Body of pancreas (tissue), 4 donors: Measurements from ENCODE around the gene CSDE1. TPM values are rescaled to one million over a fixed set of nuclear protein-coding genes. Genes with fewer than 3 reads are reported as not detected.

ENCODE experiments used
- ATAC-seq: fragments of 150-250 bp; one replicate; pipeline ENCODE4 v1.9.1; 2016
- DNase-seq, 4 donors: peaks; one replicate each; pipeline ENCODE4 v3.0.0-alpha.2; 2019
- H3K27ac ChIP-seq, 4 donors: fragments of 200-600 bp; sonication (generic); 1 replicate in 3 of 4; 2 replicates in 1 of 4; pipeline versions ENCODE4 v1.5.1 to v1.6.1; 2016 to 2019; ENCODE audit warnings: mild to moderate bottlenecking in 1 of 4, mixed read lengths in 1 of 4, moderate library complexity in 1 of 4
- H3K27me3 ChIP-seq, 2 donors: fragments of 200-600 bp; sonication (generic); one replicate each; pipeline ENCODE4 v1.6.0; 2016; ENCODE audit warnings: mild to moderate bottlenecking in 1 of 2
- H3K36me3 ChIP-seq, 2 donors: fragments of 200-600 bp; sonication (generic); replicated peaks in 1 of 2; 2 replicates each; pipeline ENCODE4 v1.5.1; 2016; ENCODE audit warnings: low read depth in 2 of 2; ENCODE audit not compliant: insufficient read depth in 1 of 2
- H3K4me1 ChIP-seq: fragments of 200-600 bp; sonication (generic); one replicate; pipeline ENCODE4 v1.6.0; 2016
- H3K4me3 ChIP-seq, 2 donors: fragments of 200-600 bp; sonication (generic); 1 replicate in 1 of 2; 2 replicates in 1 of 2; pipeline ENCODE4 v1.5.1; 2016 to 2019
- H3K9me3 ChIP-seq, 3 donors: fragments of 200-600 bp; sonication (generic); 1 replicate in 2 of 3; 2 replicates in 1 of 3; pipeline ENCODE4 v1.5.1; 2016
- POLR2A ChIP-seq, 3 donors: fragments of 450-650 bp; IDR thresholded peaks; one replicate each; pipeline ENCODE4 v1.6.1; 2016; ENCODE audit warnings: antibody characterized with exemption in 3 of 3, mild to moderate bottlenecking in 2 of 3
- WGBS, 2 donors: methylation state at CpG; one replicate each; pipeline ENCODE4 v1.1.5; 2017; 5-methylcytosine and 5-hydroxymethylcytosine counted together
- intact Hi-C: fragments of 100-400 bp; cut with DNase I; formaldehyde crosslinking; loops from one replicate; pipeline ENCODE4 v1.15.1; 2023
- total RNA-seq, 2 donors: library from RNA; depleted of rRNA; stranded (reverse); fragments of >200 nt; gene quantifications; one replicate each; pipeline ENCODE4 v1.1.0, GENCODE V29; 2016
- TF ChIP-seq, protein P1 (sequence below), 7 experiments: fragments of 450-650 bp in 4 of 7; fragments of 200-600 bp in 3 of 7; sonication (generic) in 3 of 7; IDR thresholded peaks; one replicate each; pipeline ENCODE4 v1.5.1; 2016 to 2019; ENCODE audit warnings: antibody characterized with exemption in 7 of 7

The CSDE1 gene
- total RNA-seq, 2 donors from 2014 or later: 138 to 221 TPM

DNA sequence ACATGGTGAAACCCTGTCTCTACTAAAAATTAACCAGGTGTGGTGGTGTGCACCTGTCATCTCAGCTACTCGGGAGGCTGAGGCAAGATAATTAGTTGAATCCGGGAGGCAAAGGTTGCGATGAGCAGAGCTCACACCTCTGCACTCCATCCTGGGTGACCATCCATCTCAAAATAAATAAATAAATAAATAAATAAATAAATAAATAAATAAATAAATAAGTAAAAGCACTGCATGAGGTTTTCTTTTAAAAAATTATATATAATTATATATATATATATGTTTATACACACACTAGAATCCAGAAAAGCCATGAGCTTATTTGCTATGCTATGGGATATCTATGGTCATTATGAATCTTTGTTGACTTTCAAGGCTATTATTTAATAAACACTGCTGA lies 64.8 kb downstream of the CSDE1 start:
- no peak overlapping the region for H3K4me3 ChIP-seq

DNA sequence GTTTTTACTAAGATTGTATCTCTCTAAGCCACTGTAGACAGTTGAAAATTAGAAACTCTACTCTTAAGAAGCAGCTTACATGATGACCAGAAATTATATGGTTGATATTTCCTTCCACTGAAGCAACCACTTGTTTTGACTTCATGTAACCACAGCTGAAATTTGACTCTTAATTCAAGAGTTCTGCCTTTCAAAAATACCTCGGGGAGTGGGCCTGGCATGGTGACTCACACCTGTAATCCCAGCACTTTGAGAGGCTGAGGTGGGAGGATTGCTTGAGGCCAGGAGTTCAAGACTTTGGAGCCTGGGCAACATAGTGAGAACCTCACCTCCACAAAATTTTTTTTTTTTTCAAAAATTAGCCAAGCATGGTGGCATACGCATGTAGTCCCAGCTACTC lies 66.7 kb downstream of the CSDE1 start:
- H3K27ac ChIP-seq: no peak overlapping the region
- H3K9me3 ChIP-seq: no peaks in the 10 kb centered on the region
- intact Hi-C loops: no loop called here
- H3K36me3 ChIP-seq: no peaks in the 10 kb centered on the region
- WGBS, 2 donors: 71 to 88% methylated on average over 2 of the region's 2 CpGs
- DNase-seq (no peak), ATAC-seq (no peak)
- H3K4me1 ChIP-seq: no peaks in the 10 kb centered on the region
- no peaks in the 10 kb centered on the region for H3K27me3 ChIP-seq
- TF ChIP-seq POLR2A (IDR thresholded peaks at IDR 0.05): no peak
- TF ChIP-seq, protein P1, sequence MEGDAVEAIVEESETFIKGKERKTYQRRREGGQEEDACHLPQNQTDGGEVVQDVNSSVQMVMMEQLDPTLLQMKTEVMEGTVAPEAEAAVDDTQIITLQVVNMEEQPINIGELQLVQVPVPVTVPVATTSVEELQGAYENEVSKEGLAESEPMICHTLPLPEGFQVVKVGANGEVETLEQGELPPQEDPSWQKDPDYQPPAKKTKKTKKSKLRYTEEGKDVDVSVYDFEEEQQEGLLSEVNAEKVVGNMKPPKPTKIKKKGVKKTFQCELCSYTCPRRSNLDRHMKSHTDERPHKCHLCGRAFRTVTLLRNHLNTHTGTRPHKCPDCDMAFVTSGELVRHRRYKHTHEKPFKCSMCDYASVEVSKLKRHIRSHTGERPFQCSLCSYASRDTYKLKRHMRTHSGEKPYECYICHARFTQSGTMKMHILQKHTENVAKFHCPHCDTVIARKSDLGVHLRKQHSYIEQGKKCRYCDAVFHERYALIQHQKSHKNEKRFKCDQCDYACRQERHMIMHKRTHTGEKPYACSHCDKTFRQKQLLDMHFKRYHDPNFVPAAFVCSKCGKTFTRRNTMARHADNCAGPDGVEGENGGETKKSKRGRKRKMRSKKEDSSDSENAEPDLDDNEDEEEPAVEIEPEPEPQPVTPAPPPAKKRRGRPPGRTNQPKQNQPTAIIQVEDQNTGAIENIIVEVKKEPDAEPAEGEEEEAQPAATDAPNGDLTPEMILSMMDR (IDR thresholded peaks at IDR 0.05): no peak
- no peak overlapping the region for H3K4me3 ChIP-seq

More for the DNA sequence above, 64.8 kb downstream of the CSDE1 start:
- WGBS, 2 donors: 82 to 84% methylated on average over 3 of the region's 3 CpGs
- Histone ChIP-seq H3K27ac (no peak overlapping the region), H3K36me3 (no peaks in the 10 kb centered on the region), H3K9me3 (no peaks in the 10 kb centered on the region), H3K27me3 (no peaks in the 10 kb centered on the region), H3K4me1 (no peaks in the 10 kb centered on the region)
- intact Hi-C loops: no loop called here
- ATAC-seq (no peak), DNase-seq (no peak)
- TF ChIP-seq, protein P1 (IDR thresholded peaks at IDR 0.05): no peak

DNA sequence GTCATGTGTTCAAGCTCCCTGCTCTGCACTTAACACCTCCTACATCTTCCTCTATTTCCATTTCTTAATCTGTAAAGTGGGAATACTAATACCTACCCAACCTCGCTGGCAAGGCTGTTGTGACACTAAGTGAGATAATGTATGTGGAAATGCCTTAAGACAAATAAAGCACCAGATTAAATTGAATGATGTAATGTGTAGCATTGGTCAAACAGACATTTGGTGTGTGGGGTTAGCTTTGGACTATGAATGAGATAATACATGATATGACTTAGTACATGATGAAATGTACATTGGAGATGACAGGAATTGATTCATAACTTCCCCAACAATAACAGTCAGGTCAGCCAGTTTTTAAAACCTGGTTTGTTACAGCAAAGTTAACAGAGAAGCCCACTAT lies 67.6 kb downstream of the CSDE1 start:
- Histone ChIP-seq H3K27ac (no peak overlapping the region), H3K27me3 (no peaks in the 10 kb centered on the region), H3K9me3 (no peaks in the 10 kb centered on the region), H3K36me3 (no peaks in the 10 kb centered on the region), H3K4me3 (no peak overlapping the region), H3K4me1 (no peaks in the 10 kb centered on the region)
- ATAC-seq: no peak
- TF ChIP-seq, protein P1 (IDR thresholded peaks at IDR 0.05): no peak
- no peak for TF ChIP-seq POLR2A (IDR thresholded peaks at IDR 0.05)
- DNase-seq: no peak
- WGBS, 2 donors: 39 to 57% methylated on average over 1 of the region's 1 CpG
- intact Hi-C loops: no loop called here

DNA sequence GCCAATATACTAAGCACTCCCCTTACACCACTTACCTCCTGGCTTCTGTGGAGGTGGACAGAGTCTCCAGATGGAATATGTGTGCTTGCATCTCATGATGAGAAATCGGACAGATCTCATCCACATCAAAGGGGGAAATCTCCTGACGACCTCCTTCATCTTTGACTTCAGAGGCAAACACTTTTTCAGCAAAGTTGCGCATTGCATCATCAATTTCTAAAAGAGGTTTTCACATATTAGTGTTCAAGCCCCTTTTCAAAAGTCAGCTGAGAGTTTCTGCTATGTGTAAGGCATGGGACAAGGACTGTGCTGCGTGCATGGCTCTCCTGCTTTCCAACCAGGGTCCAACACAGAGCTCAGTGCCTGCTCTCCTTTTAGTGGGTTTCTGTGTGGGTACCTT lies 69.3 kb downstream of the CSDE1 start:
- TF ChIP-seq POLR2A (IDR thresholded peaks at IDR 0.05): no peak
- TF ChIP-seq, protein P1 (IDR thresholded peaks at IDR 0.05): no peak
- Histone ChIP-seq H3K9me3 (no peaks in the 10 kb centered on the region), H3K36me3 (no peaks in the 10 kb centered on the region), H3K27ac (no peak overlapping the region), H3K4me3 (no peak overlapping the region), H3K4me1 (no peaks in the 10 kb centered on the region), H3K27me3 (no peaks in the 10 kb centered on the region)
- DNase-seq: no peak
- no peak for ATAC-seq
- WGBS, 2 donors: 61 to 68% methylated on average over 4 of the region's 4 CpGs
- intact Hi-C loops: no loop called here

DNA sequence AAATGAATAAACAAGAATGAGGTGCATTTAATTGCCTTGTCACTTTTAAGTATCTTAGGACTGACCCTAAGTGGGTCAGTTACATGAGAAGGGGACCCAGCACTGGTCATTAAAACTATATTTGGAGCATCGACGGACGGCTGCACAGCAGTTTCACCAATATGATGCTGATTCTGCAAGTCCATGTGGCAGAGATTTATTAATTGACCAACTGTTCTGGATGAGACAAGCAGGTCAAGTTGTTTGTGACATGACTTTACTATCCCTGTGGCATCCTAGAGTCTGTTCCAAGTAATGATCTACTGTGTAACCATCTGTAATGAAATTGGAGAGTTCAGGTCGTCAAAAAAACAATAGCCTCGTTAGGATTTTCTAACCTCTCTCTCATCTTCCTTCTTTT lies 71.9 kb downstream of the CSDE1 start:
- no peak overlapping the region for H3K4me3 ChIP-seq
- H3K27me3 ChIP-seq: no peaks in the 10 kb centered on the region
- WGBS, 2 donors: 63 to 71% methylated on average over 5 of the region's 5 CpGs
- H3K9me3 ChIP-seq: no peaks in the 10 kb centered on the region
- intact Hi-C loops: no loop called here
- ATAC-seq: no peak
- TF ChIP-seq POLR2A (IDR thresholded peaks at IDR 0.05): no peak
- TF ChIP-seq, protein P1 (IDR thresholded peaks at IDR 0.05): no peak
- H3K36me3 ChIP-seq: no peaks in the 10 kb centered on the region
- no peaks in the 10 kb centered on the region for H3K4me1 ChIP-seq
- no peak for DNase-seq
- no peak overlapping the region for H3K27ac ChIP-seq
